BJ (cell line): ENCODE data around the gene TXNDC15. TPM values are rescaled to one million over a fixed set of nuclear protein-coding genes. Genes with fewer than 3 reads are reported as not detected.
"Not testable (repeated sequence)": the region's sequence is repeated elsewhere in the genome, so short reads cannot be mapped to it uniquely, and the experiment has no call there.

Experiments used
- CTCF ChIA-PET: fragments of 350-600 bp; formaldehyde crosslinking; extraction: SDS; loops from one replicate; lab custom pipeline; 2021; ENCODE audit warnings: antibody characterized with exemption, inconsistent platforms; lab: Yijun Ruan, JAX
- POLR2A ChIA-PET: fragments of 300-600 bp; sonication (Branson Sonifier 250); formaldehyde crosslinking; extraction: SDS; loops from one replicate; lab custom pipeline; 2021; ENCODE audit warnings: antibody characterized with exemption; lab: Charles Lee
- DNase-seq: peaks from one replicate; pipeline ENCODE4 v3.0.0-alpha.2; 2011; ENCODE audit warnings: low read depth
- H3K27me3 ChIP-seq: 2 replicates; pipeline ENCODE4 v1.6.0; 2011; ENCODE audit warnings: low read length; ENCODE audit not compliant: control insufficient read depth, insufficient read depth
- H3K36me3 ChIP-seq: 2 replicates; pipeline ENCODE4 v1.5.1; 2011; ENCODE audit warnings: low read length; ENCODE audit not compliant: control insufficient read depth, insufficient read depth
- H3K4me3 ChIP-seq: 2 replicates; pipeline ENCODE4 v1.5.1; 2011; ENCODE audit warnings: low read depth, mild to moderate bottlenecking, control low read depth, low read length
- CTCF ChIP-seq: IDR thresholded peaks from 2 replicates; pipeline ENCODE4 v1.5.1; 2011; ENCODE audit warnings: low read depth, mild to moderate bottlenecking, control low read depth, inconsistent platforms, low read length, moderate library complexity; ENCODE audit not compliant: insufficient read depth
- polyA plus RNA-seq: library from polyadenylated mRNA; depleted of rRNA; stranded (reverse); fragments of >200 nt; gene quantifications from 2 replicates; pipeline ENCODE4 v1.2.3, GENCODE V29; 2011

TXNDC15 gene
- polyA plus RNA-seq, 1 experiment: 178 TPM

GRCh38 chr5:134835623-134836022 is 38.5 kb upstream of the TXNDC15 start:
- POLR2A ChIA-PET: no interaction called here

GRCh38 chr5:134837530-134838181 is 36.5 kb upstream of the TXNDC15 start:
- no peak for DNase-seq
- Histone ChIP-seq H3K36me3 (peaks cover 1% of the 10 kb centered on the region), H3K4me3 (no peak overlapping the region), H3K27me3 (no peaks in the 10 kb centered on the region)
- ChIA-PET POLR2A (interaction anchor here (0.6 kb wide), 1 partner anchor 16 kb away, joined by 7 read pairs; no protein-coding TSS in a partner anchor), CTCF (interaction anchor here (1.0 kb wide), 1 partner anchor 251 kb away, joined by 4 read pairs; no protein-coding TSS in a partner anchor)
- no peak for TF ChIP-seq CTCF

More at GRCh38 chr5:134835623-134836022, 38.5 kb upstream of the TXNDC15 start:
- TF ChIP-seq CTCF: no peak
- H3K36me3 ChIP-seq: peaks cover 1% of the 10 kb centered on the region
- CTCF ChIA-PET: no interaction called here
- no peak overlapping the region for H3K4me3 ChIP-seq
- no peaks in the 10 kb centered on the region for H3K27me3 ChIP-seq
- no peak for DNase-seq

GRCh38 chr5:134838361-134838760 is 35.8 kb upstream of the TXNDC15 start:
- CTCF ChIA-PET: interaction anchor here (1.0 kb wide), 1 partner anchor 251 kb away, joined by 4 read pairs; no protein-coding TSS in a partner anchor
- POLR2A ChIA-PET, H3K36me3 ChIP-seq, H3K4me3 ChIP-seq, DNase-seq, H3K27me3 ChIP-seq: not testable (repeated sequence)

GRCh38 chr5:134840811-134841210 is 33.4 kb upstream of the TXNDC15 start:
- ChIA-PET POLR2A (interaction anchor here (0.6 kb wide), 1 partner anchor 63 kb away, joined by 4 read pairs; no protein-coding TSS in a partner anchor), CTCF (no interaction called here)
- Histone ChIP-seq H3K36me3 (peaks cover 1% of the 10 kb centered on the region), H3K27me3 (no peaks in the 10 kb centered on the region), H3K4me3 (no peak overlapping the region)
- TF ChIP-seq CTCF: no peak
- DNase-seq: no peak

GRCh38 chr5:134844252-134844651 is 29.9 kb upstream of the TXNDC15 start:
- Histone ChIP-seq H3K4me3 (no peak overlapping the region), H3K27me3 (no peaks in the 10 kb centered on the region), H3K36me3 (no peaks in the 10 kb centered on the region; the same call in 1 of the 2 replicates)
- ChIA-PET CTCF (no interaction called here), POLR2A (no interaction called here)
- TF ChIP-seq CTCF: no peak
- DNase-seq: no peak
